AG09309 (cell line): ENCODE results near the gene VPS26C.

Experiments used
- DNase-seq: peaks from one replicate; pipeline ENCODE4 v3.0.0-alpha.2; 2010; ENCODE audit warnings: low read depth
- H3K4me3 ChIP-seq: 2 replicates; pipeline ENCODE4 v1.5.1; 2011; ENCODE audit warnings: mild to moderate bottlenecking, low read depth, low read length, moderate library complexity; ENCODE audit not compliant: control insufficient read depth
- TF ChIP-seq, protein P1 (sequence below): IDR thresholded peaks from 2 replicates; pipeline ENCODE4 v1.5.1; 2011; ENCODE audit warnings: mild to moderate bottlenecking, low read depth, low read length, inconsistent platforms; ENCODE audit not compliant: insufficient read depth, control insufficient read depth; ENCODE audit errors: missing control alignments

Gene VPS26C

GRCh38 chr21:37183749-37184148 lies 83.4 kb downstream of the VPS26C start:
- TF ChIP-seq, protein P1, sequence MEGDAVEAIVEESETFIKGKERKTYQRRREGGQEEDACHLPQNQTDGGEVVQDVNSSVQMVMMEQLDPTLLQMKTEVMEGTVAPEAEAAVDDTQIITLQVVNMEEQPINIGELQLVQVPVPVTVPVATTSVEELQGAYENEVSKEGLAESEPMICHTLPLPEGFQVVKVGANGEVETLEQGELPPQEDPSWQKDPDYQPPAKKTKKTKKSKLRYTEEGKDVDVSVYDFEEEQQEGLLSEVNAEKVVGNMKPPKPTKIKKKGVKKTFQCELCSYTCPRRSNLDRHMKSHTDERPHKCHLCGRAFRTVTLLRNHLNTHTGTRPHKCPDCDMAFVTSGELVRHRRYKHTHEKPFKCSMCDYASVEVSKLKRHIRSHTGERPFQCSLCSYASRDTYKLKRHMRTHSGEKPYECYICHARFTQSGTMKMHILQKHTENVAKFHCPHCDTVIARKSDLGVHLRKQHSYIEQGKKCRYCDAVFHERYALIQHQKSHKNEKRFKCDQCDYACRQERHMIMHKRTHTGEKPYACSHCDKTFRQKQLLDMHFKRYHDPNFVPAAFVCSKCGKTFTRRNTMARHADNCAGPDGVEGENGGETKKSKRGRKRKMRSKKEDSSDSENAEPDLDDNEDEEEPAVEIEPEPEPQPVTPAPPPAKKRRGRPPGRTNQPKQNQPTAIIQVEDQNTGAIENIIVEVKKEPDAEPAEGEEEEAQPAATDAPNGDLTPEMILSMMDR: no peak
- no peak overlapping the region for H3K4me3 ChIP-seq
- no peak for DNase-seq

DNA sequence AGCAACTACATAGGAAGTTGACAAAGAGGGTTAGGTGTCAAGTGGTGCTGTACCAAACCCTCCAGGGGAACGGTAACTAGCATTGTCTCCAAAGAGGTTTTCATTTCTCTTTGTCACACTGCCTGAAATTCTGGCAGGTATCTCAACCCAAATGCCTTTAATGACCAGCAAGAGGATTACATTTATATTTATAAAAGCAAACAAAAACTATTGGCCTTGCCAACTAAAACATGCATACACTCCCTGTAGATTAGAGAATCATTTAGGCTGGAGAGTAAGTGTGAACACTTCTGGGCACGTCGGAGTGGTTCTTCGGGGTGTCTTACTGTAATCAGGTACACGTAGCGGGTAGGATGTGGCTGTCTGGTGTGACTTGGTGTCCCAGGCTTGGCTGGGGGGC lies 84.9 kb downstream of the VPS26C start:
- no peak for DNase-seq
- no peak overlapping the region for H3K4me3 ChIP-seq
- TF ChIP-seq, protein P1: no peak

DNA sequence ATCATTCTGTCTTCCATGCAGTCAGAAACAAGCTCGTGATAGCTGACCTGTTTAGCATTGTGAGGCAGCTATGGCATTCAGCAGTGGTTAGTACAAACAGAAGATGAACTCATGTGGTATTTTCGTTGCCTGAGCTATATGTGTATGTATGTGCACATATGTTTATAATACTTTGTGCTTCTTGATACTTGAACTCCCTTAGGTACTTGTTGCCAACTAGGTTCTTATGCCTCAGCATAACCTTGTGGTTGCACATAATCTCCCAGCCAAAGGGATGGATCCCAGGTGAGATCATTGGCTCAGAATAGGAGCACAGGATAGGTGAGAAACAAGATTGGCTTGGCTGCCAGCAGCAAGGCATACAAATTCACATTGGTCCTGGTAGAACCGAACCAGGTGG lies 86.1 kb downstream of the VPS26C start:
- no peak overlapping the region for H3K4me3 ChIP-seq
- TF ChIP-seq, protein P1: no peak
- DNase-seq: no peak

- H3K4me3 ChIP-seq: no peak overlapping the region
- TF ChIP-seq, protein P1: no peak
These were observed 90.4 kb downstream of the VPS26C start for GRCh38 chr21:37176716-37177115.

More at GRCh38 chr21:37176716-37177115, 90.4 kb downstream of the VPS26C start:
- DNase-seq: no peak
